NCI-H1436 treated with DMSO at 0.1 percent for 48 hours (cell line): ENCODE data around the gene RPS16.

ENCODE experiments used
- DNase-seq: peaks from one replicate; lab custom pipeline; 2025; lab: John Stamatoyannopoulos, UW

The RPS16 gene

DNA sequence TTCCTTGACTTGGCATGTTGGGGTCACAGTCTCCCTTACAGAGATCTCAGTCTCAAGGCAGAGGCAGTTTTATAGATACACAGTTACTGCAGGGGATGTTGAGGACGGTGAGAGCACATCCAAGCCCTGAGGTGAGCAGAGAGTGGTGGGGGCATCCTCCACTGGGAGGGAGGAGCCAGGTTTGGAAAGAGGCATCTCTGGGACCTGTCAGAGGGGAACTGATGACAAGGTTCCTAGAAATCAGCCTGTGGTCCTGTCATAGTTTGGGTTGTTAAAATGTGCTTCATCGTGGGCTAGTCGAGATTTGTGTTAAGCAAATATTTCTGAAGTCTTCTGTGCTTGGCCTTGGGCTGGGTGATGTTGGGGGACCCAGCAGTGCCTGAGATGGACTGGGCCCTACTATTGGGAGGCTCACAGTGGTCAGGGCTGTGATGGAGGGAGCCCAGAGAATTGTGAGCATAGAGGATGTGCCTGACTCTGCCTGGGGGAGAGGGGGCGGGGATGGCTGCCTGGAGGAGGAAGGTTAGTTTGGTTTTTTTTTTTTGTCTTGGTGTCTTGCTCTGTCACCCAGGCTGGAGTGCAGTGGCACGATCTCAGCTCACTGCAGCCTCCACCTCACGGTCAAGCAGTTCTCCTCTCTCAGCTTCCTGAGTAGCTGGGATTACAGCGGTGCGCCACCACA is 13.5 kb upstream of the RPS16 start:
- DNase-seq, result no peak

DNA sequence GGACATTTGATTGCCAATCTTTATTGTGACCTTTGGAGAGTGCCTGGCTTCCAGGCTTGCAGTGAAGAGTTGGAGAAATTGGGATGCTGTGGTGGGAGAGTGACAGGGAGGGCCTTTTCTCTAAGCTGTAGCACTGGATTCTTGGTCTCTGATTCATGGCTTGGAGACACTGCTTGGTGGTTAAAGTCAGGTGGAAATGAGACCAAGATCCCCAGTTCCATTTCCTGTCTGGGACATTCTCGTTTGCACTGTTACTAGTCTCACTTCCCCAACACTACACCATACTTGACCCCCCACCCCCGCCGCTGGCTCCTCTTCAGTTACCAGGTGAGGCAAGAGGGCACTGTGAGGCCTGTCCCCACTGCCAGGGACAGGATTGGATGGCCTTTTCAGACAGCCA is 12.5 kb upstream of the RPS16 start:
- no peak for DNase-seq

GRCh38 chr19:39446365-39447084 is 10.8 kb upstream of the RPS16 start:
- DNase-seq, result no peak

DNA sequence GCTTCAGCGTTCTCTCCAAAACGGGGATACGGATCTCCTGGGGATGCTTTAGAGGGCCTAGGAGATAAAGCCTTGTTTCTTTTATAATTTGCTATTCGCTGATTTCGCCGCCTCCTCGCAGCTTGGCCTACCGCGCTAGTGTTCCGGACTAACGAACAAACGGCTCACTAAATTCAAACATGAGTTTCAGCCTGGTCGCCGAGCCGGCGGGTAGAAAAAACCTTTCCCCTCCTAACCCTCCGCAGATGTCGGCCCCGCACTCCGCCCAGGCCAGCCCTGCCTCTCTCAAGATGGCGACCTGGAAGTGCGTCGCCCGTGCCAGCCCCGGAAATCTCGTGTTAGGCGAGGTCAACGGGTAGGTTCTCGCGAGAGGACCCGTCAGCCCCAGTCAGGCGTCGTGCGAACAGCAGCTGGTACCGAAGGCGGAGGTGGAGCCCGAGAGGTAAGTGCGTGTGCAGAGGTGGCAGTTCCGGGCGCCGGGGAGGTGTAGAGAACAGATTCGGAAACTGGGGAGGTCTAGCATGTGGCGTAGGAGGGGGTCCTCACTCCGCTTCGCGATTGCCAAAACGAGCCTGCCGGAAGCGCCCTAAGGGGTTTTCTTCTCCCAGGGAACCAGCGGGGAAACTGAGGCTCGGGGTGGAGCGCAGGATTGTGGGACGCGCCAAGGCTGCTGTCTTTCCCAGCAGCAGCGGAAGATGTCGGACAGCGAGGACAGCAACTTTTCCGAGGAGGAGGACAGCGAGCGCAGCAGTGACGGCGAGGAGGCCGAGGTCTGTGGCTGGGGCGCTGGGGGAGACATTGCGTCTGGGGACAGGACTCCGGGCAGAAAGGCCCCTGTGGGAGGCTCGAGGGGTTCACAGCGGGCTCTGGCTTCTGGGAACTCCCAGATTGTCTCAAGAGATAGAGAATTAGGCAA is 9.7 kb upstream of the RPS16 start, which contains the start of gene SUPT5H:
Gene SUPT5H, plus strand, starts transcription at position 387 of the 916 bp plus-strand sequence. Its CDS starts 309 bp downstream, at position 696.
- DNase-seq, result peak; percentile 89

DNA sequence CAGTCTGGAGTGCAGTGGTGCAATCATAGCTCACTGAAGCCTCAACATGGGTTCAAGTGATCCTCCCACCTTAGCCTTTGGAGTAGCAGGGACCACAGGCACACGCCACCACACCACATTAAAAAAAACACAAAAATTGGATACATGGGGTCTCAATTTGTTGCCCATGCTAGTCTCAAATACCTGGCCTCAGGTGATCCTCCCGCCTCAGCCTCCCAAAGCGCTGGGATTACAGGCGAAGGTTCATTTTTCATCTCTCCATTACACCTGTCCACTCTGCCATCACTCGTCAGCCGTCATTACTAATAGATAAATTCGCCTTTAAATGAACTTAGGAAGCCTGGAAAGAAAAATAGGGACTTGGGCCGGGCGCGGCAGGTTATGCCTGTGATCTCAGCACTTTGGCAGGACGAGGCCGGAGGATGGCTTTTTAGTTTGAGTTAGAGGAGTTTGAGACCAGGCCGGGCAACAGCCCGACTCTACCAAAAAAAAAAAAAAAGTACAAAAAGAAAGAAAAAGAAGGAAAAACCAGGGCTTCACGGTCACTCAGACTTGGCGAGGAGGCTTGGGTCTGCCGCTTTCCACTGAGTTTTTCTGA is 8.9 kb upstream of the RPS16 start:
- DNase-seq, result no peak

DNA sequence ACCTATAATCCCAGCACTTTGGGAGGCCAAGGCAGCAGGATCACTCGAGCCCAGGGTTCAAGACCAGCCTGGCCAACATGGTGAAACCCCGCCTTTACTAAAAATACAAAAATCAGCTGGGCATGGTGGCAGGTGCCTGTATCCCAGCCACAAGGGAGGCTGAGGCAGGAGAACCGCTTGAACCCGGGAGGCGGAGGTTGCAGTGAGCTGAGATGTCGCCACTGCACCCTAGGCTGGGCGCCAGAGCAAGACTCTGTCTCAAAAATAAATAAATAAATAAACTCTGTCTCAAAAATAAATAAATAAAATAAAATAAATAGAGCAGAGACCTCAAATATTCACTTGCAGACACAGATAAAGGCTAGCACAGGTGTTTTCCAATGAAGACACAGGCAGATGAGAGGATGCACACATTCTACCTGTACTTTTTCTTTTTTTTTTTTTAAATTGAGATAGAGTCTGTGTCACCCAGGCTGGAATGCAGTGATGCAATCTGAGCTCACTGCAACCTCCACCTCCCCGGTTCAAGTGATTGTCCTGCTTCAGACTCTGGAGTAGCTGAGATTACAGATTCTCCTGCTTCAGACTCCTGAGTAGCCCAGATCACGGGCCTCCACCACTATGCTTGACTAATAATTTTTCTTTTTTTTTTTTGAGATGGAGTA is 2.7 kb upstream of the RPS16 start:
- no peak for DNase-seq

GRCh38 chr19:39436350-39436716 is 584 bp upstream of the RPS16 start:
- no peak for DNase-seq

DNA sequence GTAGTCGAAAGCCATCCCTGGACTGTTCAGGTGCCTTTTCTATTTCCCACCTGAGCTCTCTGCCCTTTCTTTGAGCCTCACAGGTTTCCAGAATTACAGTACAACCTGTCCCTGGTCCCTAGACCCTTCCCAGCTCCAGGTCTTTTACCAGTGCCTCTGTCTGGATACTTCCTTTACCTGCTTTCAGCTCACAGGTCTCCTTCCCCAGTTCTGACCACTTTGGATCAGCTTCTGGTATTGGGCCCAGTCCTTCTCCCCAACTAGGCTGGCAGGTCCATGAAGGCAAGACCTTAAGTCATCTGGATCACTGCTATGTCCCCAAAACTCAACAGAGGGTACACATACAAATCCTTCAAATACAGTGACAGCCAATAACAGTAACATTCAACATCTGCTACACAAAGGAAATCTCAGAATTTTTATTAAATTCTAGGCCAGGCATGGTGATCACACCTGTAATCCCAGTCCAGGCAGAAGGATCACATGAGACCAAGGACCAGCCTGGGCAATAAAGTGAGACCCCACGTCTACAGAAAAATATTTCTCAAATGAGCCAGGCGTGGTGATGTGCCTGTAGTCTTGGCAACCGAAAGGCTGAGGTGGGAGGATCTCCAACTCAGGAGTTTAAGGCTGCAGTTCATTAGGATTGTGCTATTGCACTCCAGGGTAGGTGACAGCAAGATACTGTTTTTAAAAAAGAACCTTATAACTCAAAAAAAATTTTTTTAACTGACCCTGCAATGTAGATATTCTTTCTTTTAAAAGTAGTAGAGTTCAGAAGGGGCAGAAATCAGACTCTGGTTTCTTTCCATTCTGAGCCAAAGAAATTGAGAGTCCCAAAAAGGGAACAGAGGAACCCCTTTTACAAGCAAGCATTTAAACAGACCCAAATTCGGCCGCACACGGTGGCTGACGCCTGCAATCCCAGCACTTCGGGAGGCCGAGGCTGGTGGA is 1.3 kb downstream of the RPS16 start:
- no peak for DNase-seq

GRCh38 chr19:39433480-39434079 is 2.2 kb downstream of the RPS16 start:
- no peak for DNase-seq

DNA sequence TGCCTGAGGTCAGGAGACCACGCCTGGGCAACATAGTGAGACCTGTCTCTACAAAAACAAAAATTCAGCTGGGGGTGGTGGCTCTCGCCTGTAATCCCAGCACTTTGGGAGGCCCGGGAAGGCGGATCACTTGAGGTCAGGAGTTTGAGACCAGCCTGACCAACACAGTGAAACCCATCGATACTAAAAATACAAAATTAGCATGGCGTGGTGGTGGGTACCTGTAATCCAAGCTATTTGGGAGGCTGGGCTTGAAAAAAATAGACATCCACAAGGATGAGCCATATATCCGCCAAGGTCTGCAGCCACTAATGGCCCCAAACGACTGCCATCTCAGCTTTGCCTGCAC is 3.1 kb downstream of the RPS16 start:
- no peak for DNase-seq

DNA sequence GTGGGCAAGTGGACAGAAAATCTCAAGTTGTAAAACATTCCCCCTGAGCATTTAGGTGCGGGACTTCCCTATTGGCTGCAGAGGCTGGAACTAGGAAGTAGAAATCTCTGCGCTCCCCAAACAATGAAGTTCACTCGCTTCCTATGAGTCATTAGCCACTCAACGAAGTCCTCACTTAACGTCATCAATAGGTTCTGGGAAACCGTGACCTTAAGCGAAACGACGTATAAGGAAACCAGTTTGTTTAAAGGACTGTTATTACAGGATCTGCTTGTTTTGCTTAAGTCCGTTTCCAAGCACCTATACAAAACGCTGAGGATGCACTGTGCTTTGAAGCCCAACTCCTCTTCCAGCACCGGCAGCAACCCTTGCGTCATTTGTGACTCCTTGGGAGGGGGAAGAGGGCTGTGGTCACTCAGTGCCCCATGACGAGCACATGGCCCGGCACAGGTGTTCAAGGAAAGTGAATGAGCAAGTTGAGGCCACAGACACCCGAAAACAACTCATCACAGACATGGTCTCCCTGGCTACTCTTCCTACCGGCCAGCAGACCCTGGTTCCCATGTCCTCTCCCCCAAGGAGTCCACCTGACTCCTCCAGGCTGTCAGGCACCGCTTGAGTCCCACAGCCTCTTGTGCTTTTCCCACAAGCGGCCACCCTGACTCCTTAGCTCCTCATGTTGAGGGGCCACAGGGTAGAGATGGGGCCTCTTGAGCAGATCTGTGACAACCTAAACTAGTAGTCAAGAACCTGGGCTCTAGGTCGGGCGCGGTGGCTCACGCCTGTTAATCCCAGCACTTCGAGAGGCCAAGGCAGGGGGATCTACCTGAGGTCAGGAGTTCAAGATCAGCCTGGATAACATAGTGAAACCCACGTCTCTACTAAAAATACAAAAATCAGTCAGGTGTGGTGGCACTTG is 4.8 kb downstream of the RPS16 start:
- no peak for DNase-seq

- DNase-seq, result no peak
Observed at GRCh38 chr19:39428283-39429112, 7.3 kb downstream of the RPS16 start.

DNA sequence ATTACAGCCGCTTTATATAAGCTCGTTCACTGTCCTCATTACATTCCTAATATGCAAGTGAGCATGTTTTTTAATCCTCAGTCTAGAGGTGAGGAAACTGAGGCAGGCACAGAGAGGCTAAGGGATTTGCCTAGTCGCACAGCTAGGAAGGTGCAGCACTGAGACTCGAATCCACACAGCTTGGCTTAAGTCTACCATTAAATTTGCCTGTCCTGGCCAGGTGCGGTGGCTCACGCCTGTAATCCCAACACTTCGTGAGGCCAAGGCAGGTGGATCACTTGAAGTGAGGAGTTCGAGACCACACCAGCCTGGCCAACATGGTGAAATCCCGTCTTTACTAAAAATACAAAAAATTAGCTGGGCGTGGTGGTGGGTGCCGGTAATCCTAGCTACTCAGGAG is 8.0 kb downstream of the RPS16 start:
- DNase-seq, result no peak

GRCh38 chr19:39426170-39426569 is 9.6 kb downstream of the RPS16 start:
- no peak for DNase-seq

GRCh38 chr19:39425744-39426143 is 10.0 kb downstream of the RPS16 start:
- no peak for DNase-seq

GRCh38 chr19:39424934-39425333 is 10.8 kb downstream of the RPS16 start:
- no peak for DNase-seq

DNA sequence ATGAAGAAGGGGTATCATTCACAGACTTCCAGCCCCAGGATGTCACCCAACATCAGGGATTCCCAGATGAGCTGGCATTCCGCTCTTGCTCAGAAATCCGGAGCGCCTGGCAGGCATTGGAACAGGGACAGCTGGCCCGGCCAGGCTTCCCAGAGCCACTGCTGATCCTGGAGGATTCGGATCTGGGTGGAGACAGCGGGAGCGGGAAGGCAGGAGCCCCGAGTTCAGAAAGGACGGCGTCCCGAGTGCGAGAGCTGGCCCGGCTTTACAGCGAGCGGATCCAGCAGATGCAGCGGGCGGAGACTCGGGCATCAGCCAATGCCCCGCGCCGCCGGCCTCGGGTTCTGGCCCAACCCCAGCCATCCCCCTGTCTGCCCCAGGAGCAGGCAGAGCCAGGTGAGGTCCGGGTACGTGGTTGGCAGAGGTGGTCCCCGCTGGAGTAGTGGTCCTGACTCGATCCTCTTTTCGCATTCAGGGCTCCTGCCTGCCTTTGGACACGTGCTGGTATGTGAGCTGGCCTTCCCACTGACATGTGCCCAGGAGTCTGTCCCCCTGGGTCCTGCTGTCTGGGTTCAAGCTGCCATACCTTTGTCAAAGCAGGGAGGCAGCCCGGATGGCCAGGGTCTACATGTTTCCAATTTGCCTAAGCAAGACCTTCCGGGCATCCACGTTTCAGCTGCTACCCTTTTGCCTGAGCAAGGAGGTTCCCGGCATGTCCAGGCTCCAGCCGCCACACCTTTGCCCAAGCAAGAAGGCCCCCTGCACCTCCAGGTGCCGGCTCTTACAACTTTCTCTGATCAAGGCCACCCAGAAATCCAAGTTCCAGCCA is 12.3 kb downstream of the RPS16 start:
- no peak for DNase-seq
